H7 (cell line): ENCODE data around the gene PIK3R6. TPM values are rescaled to one million over a fixed set of nuclear protein-coding genes. Genes with fewer than 3 reads are reported as not detected.
"Not testable (repeated sequence)": the region's sequence is repeated elsewhere in the genome, so short reads cannot be mapped to it uniquely, and the experiment has no call there.

Source experiments
- DNase-seq: peaks from one replicate; pipeline ENCODE4 v3.0.0; 2012
- H3K27me3 ChIP-seq: 2 replicates; pipeline ENCODE4 v1.6.0; 2011; ENCODE audit warnings: mild to moderate bottlenecking, low read length; ENCODE audit not compliant: control insufficient read depth, insufficient read depth
- H3K36me3 ChIP-seq: replicated peaks from 2 replicates; pipeline ENCODE4 v1.5.1; 2011; ENCODE audit warnings: low read length; ENCODE audit not compliant: control insufficient read depth, insufficient read depth
- H3K4me3 ChIP-seq: 2 replicates; pipeline ENCODE4 v1.5.1; 2011; ENCODE audit warnings: low read depth, mild to moderate bottlenecking, control low read depth, low read length, moderate library complexity; ENCODE audit not compliant: insufficient read depth
- total RNA-seq: library from RNA; depleted of rRNA; stranded (reverse); fragments of >200 nt; shearing (Covaris generic); gene quantifications from 2 replicates; pipeline ENCODE4 v1.2.3, GENCODE V29; 2014

The PIK3R6 gene
- total RNA-seq, 1 experiment from 2014 or later: 0.14 TPM

DNA sequence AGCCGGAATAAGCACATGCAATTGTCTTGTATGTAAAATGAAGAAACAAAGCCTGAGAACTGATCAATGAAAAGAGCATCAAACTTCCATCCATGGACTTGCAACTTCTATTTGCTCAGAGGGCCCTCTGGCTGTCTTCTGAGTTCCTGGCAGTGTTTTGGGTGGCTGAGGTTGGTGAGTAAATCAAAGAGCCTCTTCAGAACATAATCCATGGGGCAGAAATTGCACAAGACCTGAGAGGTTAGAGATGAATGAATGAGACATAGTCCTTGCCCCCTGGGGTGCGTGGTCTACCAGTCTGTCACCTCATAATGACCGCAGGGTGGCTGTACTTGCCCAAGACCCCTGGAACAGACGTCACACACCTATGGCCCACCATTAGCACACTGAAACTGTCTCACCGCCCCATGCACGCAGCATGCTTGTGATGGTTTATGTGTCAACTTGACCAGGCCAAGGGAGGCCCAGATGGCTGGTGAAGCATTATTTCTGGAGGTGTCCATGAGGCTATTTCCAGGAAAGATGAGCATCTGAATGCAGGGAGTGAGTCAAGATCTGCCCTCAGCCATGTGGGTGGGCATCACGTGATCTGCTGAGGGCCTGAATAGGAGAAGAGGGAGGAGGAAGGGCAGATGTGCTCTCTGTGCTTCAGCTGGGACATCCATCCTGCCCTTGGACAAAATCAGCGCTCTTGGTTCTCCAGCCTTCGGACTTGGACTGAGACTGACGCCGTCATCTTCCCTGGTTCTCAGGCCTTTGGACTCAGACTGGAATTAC is 8.3 kb downstream of the PIK3R6 start:
- Histone ChIP-seq H3K4me3 (no peak overlapping the region), H3K36me3 (no peaks in the 10 kb centered on the region), H3K27me3 (no peaks in the 10 kb centered on the region)
- no peak for DNase-seq

DNA sequence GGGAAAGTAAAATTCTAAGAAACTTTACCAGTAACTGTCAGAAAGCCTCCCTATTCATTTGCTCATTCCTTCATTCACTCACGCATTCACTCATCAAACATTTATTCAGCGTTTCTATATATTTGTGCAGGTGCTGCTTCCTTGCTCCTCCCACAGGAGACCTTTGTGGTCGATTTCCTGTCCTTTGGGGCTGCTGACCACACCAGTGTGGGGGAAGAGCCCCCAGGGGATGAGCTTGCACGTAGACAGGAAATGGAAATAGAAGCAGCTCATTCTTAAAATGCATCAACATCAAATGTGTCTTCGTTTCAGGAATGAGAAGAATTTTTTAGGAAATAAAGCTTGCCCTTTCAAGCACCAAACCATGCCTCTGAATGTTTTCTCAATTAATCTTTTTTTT is 9.6 kb downstream of the PIK3R6 start:
- H3K4me3 ChIP-seq: no peak overlapping the region
- no peaks in the 10 kb centered on the region for H3K27me3 ChIP-seq
- no peaks in the 10 kb centered on the region for H3K36me3 ChIP-seq
- no peak for DNase-seq

DNA sequence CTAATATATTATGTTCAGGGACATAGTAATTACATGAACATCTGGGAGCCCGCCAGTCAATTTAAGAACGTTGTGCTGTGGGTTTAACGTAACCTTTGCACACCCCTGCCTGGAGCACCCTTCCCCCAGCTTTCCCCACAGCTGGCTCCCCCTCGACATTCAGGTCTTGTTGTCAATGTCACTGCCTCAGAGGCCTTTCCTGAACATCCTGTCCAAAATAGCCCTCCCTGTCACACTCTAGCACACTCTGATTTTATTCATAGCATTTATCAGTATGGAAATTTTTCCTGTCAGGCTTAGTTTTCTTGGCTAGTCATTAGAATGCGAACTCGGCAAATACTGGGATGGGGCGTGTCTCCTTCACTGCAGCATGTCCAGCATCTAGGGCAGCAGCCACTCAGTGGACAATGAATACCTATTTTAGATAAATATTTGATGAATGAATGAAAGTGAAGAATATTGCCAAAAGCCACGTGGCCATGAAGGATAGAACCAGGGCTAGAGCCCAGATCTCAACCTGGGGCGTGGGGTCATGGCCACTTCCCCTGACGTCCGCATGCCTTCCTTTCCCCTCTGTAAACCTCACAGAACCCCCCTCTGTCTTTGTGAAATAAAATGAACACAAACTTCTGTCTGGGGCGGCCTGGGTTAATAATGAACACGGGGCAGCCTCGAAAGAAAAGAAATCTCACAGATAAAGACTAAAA is 10.5 kb downstream of the PIK3R6 start:
- Histone ChIP-seq H3K27me3 (no peaks in the 10 kb centered on the region), H3K4me3 (no peak overlapping the region), H3K36me3 (no peaks in the 10 kb centered on the region)
- no peak for DNase-seq

DNA sequence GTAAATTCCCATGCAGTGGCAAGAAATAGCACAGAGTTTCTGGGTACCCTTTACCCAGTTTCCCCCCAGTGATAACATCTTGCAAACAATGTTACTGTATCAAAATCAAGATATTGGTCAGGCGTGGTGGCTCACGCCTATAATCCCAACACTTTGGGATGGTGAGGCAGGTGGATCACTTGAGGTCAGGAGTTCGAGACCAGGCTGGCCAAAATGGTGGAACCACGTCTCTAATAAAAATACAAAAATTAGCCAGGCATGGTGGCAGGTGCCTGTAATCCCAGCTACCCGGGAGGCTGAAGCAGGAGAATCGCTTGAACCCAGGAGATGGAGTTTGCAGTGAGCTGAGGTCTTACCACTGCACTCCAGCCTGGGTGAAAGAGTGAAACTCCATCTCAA is 11.3 kb downstream of the PIK3R6 start:
- not testable (repeated sequence) for H3K27me3 ChIP-seq, DNase-seq, H3K36me3 ChIP-seq, H3K4me3 ChIP-seq

DNA sequence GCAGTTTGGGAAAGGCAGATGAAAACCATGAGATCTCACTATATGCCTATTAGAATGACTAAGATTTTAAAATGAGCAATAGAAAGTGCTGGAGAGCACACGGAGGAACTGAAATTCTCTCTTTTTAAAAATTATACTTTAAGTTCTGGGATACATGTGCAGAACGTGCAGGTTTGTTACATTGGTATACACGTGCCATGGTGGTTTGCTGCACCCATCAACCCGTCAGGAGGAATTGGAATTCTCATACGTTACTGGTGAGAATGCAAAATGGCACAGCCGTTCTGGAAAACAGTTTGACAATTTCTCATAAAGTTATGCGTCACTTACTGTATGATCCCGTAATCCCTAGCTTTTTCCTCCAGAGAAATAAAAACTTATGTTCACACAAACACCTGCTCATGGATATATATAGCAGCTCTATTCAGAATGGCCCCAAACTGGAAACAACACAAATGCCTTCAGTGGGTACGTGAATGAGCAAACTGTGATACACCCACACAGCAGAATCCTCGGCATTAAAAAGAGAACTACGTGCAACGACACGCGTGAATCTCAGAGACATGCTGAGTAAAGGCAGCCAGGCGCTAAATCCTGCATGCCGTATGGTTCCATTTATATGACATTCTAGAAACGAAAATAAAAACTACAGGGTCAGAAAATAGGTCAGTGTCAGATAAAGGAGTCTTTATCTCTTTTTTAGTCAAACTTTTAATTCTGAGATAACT is 11.8 kb downstream of the PIK3R6 start:
- no peak for DNase-seq
- Histone ChIP-seq H3K4me3 (no peak overlapping the region), H3K36me3 (no peaks in the 10 kb centered on the region), H3K27me3 (no peaks in the 10 kb centered on the region)

DNA sequence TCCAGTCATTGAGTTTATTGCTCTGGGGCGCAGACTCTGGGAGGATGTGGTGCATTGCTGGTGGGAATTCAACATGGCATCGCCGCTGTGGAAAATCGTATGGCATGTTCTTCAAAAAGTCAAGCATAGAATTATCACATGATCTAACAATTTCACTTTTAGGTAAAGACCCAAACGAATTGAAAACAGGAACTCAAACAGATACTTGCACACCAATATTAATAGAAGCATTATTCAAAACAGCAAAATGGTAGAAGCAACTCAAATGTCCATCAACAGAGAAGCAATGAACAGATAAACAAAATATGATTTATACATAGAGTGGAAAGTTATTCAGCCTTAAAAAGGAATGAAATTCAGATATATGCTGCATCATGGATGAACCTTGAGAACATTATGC is 15.9 kb downstream of the PIK3R6 start:
- H3K36me3 ChIP-seq: no peaks in the 10 kb centered on the region
- no peak overlapping the region for H3K4me3 ChIP-seq
- H3K27me3 ChIP-seq: no peaks in the 10 kb centered on the region
- no peak for DNase-seq

DNA sequence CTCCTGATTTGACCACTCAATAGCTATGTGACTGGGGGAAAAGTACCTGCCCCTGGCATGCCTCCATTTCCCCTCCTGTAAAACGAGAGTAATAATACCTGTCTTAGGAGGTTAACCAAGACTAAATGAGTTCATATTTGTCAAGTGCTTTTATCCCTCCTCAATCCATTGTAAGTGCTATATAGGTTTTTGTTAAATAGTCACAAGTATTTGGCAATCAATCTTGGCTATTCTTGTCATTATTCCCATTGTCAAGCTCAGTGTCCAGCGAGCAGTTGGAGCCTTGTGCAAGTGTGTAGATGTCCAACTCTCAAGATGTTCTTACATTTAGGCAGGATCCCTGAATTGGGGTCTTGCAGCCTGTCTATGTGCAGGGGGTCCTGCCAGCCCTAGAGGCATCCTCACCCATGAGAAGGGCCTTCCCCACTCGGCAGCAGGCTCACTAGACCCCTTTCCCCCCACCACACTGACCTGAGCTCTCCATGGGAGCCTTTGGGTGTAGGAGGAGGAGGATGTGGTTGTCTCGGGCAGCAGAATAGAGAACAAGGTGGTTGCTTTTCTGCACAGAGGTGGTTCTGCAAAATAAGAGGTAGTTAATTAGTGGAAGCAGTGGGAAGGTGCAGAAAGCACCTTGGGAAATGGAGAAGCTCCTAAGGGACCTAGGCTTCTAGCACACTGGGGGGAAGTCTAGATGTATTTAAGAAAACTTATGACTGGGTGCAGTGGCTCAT is 18.0 kb downstream of the PIK3R6 start:
- no peak for DNase-seq
- Histone ChIP-seq H3K4me3 (no peak overlapping the region), H3K27me3 (no peaks in the 10 kb centered on the region), H3K36me3 (no peaks in the 10 kb centered on the region)

DNA sequence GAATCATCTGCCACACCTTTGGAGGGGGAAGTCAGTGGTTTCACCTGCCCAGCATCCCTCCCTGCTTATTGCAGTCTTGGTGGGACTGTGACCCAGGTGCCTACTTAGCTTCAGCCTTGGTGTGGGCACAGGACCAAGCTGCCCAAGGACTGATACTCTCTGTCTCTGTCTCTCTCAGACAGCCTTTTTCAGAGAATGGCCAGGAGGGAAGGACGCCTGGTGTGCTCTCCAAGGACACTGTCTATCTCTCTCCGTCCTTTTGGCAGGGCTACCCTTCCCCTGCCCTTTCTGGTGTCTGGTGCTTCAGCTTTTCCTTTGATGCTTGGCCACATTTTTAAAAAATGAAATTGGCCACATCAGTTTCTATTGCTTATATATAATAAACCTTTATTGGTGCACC is 19.6 kb downstream of the PIK3R6 start:
- Histone ChIP-seq H3K36me3 (no peaks in the 10 kb centered on the region), H3K27me3 (no peaks in the 10 kb centered on the region), H3K4me3 (no peak overlapping the region)
- no peak for DNase-seq

DNA sequence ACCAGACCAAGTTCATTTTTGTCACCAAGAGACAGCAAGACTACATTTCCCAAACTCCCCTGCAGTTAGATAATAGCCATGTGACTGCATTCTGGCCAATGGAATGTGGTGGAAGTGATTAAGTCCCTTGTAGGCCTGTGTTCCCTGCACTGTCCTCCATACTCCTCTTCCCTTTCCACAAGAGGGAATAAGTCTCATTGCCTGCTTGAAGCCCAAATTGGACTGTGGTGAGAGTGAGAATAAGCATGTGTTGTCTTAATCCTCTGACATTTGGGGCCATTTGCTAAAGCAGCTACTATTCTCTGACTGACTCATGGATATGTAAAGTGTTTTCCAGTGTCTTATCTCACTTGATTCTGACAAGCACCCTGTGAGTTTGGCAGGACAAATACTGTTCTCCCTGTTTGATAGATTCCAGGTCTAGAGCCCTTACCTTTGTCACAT is 20.7 kb downstream of the PIK3R6 start:
- Histone ChIP-seq H3K27me3 (no peaks in the 10 kb centered on the region), H3K4me3 (no peak overlapping the region), H3K36me3 (no peaks in the 10 kb centered on the region)
- DNase-seq: peak; percentile 83

DNA sequence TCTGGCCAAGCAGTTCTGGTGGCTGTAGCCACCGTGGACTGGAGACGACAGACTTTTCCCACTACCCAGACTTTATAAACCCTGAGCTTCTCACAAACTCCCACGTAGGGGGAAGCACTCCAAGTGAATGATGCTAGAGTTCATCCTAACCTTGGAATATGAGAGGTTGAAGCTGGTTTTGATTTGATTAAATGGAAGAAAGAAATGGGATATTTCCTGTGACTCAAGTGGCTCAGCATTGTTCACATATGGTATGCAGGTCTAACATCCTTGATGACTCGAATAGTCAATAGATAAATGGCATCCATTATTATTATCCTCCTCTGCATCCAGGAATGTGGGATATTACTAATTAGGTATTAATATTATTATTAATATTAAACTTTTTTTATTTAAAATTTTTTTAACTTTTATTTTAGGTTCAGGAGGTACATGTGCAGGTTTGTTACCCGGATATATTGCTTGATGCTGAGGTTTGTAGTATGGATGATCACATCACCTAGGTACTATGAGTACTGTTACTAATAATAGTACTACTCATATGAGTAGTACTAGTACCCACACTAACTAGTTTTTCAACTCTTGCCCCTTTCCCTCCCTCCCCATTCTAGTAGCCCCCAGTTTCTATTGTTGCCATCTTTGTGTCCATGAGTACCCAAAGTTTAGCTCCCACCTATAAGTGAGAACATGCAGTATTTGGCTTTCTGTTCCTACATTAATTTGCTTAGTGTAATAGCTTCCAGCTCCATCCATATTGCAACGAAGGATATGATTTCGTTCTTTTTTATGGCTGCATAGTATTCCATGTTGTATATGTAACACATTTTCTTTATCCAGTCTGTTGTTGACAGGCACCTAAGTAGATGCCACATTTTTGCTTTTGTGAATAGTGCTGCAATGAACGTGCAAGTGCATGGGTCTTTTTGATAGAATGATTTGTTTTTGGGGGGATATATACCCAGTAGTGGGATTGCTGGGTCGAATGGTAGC is 22.9 kb downstream of the PIK3R6 start:
- Histone ChIP-seq H3K4me3 (no peak overlapping the region), H3K27me3 (no peaks in the 10 kb centered on the region), H3K36me3 (no peaks in the 10 kb centered on the region)
- DNase-seq: no peak

DNA sequence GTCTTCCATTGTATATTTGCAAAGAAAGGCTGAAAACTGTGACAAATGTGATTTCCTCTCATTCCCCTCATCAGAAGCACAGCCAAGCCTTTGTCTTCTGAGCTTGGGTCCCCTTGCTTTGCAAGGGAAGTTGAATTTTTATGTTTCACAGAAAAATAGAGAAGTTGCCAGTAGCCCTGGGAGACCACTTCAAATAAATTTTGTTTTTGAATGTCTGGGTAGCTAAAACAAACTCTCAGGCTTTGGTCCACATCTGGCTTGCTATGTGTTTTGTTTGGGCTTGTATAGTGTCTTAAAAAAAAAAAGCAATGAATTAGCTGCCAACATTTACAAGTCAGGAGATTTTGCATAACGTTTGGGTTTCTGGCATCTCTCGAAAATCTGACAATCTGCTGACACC is 24.1 kb downstream of the PIK3R6 start:
- Histone ChIP-seq H3K4me3 (no peak overlapping the region), H3K27me3 (no peaks in the 10 kb centered on the region), H3K36me3 (no peaks in the 10 kb centered on the region)
- DNase-seq: no peak

DNA sequence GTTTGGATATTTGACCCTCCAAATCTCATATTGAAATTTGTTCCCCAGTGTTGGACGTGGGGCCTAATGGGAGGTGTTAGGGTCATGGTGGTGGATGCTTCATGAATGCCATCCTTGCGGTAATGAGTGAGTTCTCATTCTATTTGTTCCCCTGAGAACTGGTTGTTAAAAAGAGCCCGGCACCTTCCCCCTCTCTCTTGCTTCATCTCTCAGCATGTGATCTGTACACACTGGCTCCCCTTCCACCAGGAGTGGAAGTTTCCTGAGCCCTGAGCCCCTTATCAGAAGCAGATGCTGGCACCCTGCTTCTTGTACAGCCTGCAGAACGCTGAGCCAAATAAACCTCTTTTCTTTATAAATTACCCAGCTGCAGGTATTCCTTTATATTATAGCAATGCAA is 25.6 kb downstream of the PIK3R6 start:
- H3K4me3 ChIP-seq: no peak overlapping the region
- no peaks in the 10 kb centered on the region for H3K36me3 ChIP-seq
- no peaks in the 10 kb centered on the region for H3K27me3 ChIP-seq
- no peak for DNase-seq

DNA sequence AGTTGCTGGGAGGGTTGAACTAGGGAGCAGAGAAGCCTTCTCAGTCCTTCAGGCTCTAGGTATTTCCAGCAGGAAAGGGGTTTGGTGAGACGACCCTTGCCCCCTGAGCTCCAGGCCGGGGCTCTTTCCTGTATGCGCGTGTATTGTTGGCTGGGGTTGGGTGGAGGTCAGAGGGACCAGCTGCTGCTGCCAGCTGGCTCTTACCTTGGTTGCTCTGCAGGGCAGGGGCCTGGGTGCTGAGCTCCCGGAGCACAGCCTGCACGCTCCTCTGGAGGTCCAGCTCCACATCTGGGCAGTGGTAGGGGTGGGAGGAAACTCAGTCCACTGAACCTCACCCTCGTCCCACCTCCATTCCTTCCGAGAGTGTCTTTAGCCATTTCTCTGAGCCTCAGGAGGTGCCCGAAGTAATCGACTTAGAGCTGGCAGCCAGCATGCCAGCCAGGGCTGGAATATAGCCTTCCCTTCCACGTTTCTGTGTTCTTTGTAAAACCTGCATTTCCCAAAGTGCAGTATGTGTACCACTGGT is 28.0 kb downstream of the PIK3R6 start:
- Histone ChIP-seq H3K27me3 (no peaks in the 10 kb centered on the region), H3K4me3 (no peak overlapping the region), H3K36me3 (no peaks in the 10 kb centered on the region)
- DNase-seq: no peak
